ENCODE data around the gene CNGA1.
"Not testable (repeated sequence)": the region's sequence is repeated elsewhere in the genome, so short reads cannot be mapped to it uniquely, and the experiment has no call there.

The CNGA1 gene

DNA sequence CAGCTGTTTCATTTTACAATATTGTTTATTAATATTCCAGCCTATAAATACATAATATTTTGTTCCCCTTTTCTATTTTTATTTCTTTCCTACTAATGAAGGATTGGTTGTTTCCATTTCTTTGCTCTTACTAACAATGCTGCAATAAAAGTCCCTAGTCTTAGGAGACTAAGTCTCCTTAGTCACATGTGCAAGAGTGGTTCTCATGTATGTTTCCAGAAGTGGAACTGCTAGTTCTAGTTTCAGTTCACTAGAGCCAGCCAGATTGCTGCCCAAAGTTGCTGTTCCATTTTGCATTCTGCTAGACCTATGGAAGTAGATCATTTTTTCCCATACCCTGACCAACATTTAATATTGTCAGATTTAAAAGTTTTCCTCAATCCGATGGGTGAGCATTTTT lies 44.3 kb downstream of the CNGA1 start:
- FAIRE-seq, result no peak
- TF ChIP-seq POLR2A (IDR thresholded peaks at IDR 0.05; ENCODE audit: low read depth, low read length), result no peak
- DNase-seq (ENCODE audit: insufficient read length, low spot score), result no peak

DNA sequence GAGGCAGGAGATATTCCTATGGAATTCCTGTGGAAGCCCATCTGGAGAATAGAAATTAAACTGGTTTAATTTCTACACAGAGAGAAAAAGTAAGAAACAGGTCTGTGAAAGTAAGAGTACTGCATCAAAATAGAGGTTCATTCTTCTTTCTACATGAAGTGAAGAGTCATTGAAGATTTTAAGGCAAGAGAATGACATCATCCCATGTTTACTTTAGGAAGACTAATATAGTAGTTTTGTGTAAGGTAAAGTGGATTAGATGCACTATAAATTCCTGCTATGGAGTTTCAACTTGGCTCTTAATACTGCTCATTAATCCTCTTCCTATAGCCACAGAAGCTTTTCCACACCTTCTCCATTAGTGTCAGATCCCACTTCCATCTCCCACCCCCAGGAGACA lies 47.6 kb downstream of the CNGA1 start:
- FAIRE-seq (no peak), DNase-seq (ENCODE audit: insufficient read length, low spot score) (no peak)
- no peak for TF ChIP-seq POLR2A (IDR thresholded peaks at IDR 0.05; ENCODE audit: low read depth, low read length)

DNA sequence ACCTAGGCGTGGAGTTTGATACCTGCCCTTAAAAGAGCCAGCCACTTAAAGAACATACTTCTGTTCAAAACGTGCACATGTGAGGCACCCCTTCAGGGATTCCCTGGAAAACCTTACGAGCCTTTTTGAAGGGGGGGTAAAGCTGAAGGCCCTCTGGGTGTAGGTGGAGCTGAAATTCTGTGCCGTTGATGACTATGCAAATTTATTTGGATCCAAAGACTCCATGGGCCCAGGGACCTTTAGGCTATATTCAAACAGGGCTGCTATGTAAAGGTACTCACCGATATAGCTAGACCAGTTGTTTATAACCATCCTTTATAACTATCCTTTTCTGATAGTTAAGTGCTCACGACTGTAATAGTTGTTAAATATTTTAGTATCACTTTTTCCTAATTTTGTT lies 61.8 kb downstream of the CNGA1 start:
- DNase-seq (ENCODE audit: insufficient read length, low spot score), result no peak
- no peak for FAIRE-seq
- no peak for TF ChIP-seq POLR2A (IDR thresholded peaks at IDR 0.05; ENCODE audit: low read depth, low read length)

- DNase-seq (ENCODE audit: insufficient read length, low spot score), result no peak
- TF ChIP-seq POLR2A (IDR thresholded peaks at IDR 0.05; ENCODE audit: low read depth, low read length), result no peak
- no peak for FAIRE-seq
Measured at GRCh38 chr4:47954245-47954644, 62.2 kb downstream of the CNGA1 start.

GRCh38 chr4:47945930-47946726 lies 70.4 kb downstream of the CNGA1 start:
- DNase-seq (ENCODE audit: insufficient read length, low spot score), result no peak
- FAIRE-seq, result no peak
- no peak for TF ChIP-seq POLR2A (IDR thresholded peaks at IDR 0.05; ENCODE audit: low read depth, low read length)

- no peak for TF ChIP-seq POLR2A (IDR thresholded peaks at IDR 0.05; ENCODE audit: low read depth, low read length)
- FAIRE-seq (no peak), DNase-seq (ENCODE audit: insufficient read length, low spot score) (no peak)
Measured at GRCh38 chr4:47942081-47942819, 74.2 kb downstream of the CNGA1 start.

DNA sequence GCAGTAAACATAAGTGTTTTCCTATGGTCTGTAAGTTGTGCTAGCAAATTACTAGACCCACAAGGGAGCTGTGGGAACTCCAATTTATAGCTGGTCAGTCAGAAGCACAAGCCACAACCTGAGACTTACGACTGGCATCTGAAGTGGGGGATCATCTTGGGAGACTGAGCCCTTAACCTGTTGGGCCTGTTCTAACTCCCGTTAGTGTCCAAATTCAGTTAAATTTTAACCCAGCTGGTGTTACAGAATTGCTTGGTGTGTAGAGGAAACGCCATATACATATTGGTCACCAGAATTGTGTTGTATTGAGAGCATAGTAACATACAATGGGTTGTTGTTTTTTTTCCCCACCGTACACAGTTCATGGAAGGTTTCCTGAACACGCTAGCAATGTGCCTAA lies 77.0 kb downstream of the CNGA1 start:
- DNase-seq (ENCODE audit: insufficient read length, low spot score), result no peak
- FAIRE-seq, result no peak
- TF ChIP-seq POLR2A (IDR thresholded peaks at IDR 0.05; ENCODE audit: low read depth, low read length), result no peak

DNA sequence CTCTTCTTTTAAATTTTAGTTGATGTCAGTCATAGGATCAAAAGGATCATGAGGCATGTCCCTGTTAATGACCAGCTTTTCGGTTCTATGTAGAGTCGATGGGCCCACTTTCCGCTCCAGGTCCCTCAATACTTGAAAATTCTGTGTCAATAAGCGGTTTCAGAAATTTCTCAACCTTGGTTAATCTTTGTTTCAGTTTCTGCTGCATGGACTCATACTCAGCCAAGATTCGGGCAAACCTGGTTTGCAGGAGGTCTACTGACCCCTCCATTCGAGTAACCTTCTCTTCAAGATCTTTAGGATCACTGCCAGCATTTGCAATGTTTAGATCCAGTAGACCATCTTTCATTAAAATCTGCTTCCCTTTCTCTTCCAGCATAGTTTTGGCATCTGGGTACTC lies 80.1 kb downstream of the CNGA1 start:
- FAIRE-seq, result no peak
- no peak for TF ChIP-seq POLR2A (IDR thresholded peaks at IDR 0.05; ENCODE audit: low read depth, low read length)
- no peak for DNase-seq (ENCODE audit: insufficient read length, low spot score)

DNA sequence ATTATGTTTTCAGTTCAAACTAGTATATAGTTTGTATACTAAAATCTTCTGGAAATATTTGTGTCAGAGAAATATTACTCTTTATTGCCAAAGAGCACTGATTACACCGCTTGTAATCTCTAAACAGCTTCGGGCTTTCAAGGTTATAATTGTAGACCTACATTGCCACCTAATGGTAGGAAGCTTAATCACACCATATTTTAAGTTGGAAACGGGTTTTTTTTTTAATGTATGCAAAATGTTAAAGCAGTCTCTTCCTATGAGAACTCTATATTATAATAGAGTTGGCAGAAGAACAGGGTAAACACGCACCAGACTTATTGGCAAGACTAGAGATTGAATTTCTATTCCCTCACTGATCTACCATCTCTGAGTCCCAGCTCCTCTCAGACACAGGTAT lies 82.6 kb downstream of the CNGA1 start:
- DNase-seq (ENCODE audit: insufficient read length, low spot score) (no peak), FAIRE-seq (no peak)
- no peak for TF ChIP-seq POLR2A (IDR thresholded peaks at IDR 0.05; ENCODE audit: low read depth, low read length)

- no peak for DNase-seq (ENCODE audit: insufficient read length, low spot score)
- TF ChIP-seq POLR2A (IDR thresholded peaks at IDR 0.05; ENCODE audit: low read depth, low read length), result no peak
- FAIRE-seq, result no peak
Measured at GRCh38 chr4:47930971-47931804, 85.3 kb downstream of the CNGA1 start.

DNA sequence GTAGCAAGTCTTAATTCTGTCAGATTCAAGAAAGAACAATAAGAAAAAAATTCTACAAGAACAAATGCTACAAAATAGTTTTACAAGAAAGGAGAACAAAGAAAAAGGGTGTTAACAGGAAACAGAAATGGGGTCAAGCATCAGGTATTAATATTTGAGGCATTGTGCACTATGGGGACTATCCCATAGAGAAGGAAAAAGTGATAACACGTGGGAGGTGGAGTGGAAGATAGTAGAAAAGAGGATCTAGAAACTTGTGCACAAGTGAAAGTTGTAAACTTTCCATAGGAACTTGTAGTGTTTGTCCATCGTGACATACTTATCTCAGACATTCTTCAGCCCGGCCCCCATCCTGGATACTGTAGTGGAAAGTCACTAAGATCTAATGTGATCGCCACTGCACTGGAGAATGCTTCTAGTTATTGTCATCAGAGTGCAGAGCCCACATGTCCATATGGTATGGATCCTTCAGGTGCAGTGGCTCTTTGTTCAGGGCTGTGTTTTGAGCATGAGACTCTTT lies 86.7 kb downstream of the CNGA1 start:
- DNase-seq (ENCODE audit: insufficient read length, low spot score) (no peak), FAIRE-seq (no peak)
- no peak for TF ChIP-seq POLR2A (IDR thresholded peaks at IDR 0.05; ENCODE audit: low read depth, low read length)

GRCh38 chr4:47926667-47927258 lies 89.7 kb downstream of the CNGA1 start:
- DNase-seq (ENCODE audit: insufficient read length, low spot score) (no peak), FAIRE-seq (peak; percentile 61)
- no peak for TF ChIP-seq POLR2A (IDR thresholded peaks at IDR 0.05; ENCODE audit: low read depth, low read length)

DNA sequence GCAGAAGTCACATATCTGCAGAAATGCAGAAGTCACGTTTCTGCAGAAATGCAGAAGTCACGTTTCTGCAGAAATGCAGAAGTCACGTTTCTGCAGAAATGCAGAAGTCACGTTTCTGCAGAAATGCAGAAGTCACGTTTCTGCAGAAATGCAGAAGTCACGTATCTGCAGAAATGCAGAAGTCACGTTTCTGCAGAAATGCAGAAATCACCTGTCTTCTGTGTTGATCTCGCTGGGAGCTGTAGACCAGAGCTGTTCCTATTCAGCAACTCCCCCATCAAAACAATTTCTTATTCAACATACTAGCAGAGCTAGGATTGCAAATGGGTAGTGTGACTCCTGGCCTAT lies 93.2 kb downstream of the CNGA1 start:
- DNase-seq (ENCODE audit: insufficient read length, low spot score); FAIRE-seq: not testable (repeated sequence)

DNA sequence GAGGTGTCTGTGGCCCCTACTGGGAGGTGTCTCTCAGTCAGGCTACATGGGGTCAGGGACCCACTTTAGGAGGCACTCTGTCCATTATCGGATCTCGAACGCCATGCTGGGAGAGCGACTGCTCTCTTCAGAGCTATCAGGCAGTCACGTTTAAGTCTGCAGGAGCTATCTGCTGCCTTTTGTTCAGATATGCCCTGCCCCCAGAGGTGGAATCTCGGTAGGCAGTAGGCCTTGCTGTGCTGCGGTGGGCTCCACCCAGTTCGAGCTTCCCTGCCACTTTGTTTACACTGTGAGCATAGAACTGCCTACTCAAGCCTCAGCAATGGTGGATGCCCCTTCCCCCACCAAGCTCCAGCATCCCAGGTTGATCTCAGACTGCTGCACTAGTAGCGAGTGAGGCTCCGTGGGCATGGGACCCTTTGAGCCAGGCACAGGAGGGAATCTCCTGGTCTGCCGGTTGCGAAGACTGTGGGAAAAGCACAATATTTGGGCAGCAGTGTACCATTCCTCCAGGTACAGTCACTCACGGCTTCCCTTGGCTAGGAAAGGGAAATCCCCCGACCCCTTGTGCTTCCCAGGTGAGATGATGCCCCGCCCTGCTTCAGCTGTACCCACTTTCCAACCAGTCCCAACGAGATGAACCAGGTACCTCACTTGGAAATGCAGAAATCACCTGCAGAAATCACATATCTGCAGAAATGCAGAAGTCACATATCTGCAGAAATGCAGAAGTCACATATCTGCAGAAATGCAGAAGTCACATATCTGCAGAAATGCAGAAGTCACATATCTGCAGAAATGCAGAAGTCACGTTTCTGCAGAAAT lies 93.8 kb downstream of the CNGA1 start:
- not testable (repeated sequence) for FAIRE-seq

DNA sequence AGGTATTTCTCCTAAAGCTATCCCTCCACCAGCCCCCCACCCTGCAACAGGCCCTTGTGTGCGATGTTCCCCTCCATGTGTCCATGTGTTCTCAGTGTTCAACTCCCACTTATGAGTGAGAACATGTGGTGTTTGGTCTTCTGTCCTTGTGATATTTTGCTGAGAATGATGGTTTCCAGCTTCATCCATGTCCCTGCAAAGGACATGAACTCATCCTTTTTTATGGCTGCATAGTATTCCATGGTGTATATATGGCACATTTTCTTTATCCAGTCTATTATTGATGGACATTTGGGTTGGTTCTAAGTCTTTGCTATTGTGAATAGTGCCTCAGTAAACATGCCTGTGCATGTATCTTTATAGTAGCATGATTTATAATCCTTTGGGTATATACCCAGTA lies 99.3 kb downstream of the CNGA1 start:
- not testable (repeated sequence) for DNase-seq (ENCODE audit: insufficient read length, low spot score); FAIRE-seq

More for the DNA sequence above, 93.8 kb downstream of the CNGA1 start:
- not testable (repeated sequence) for DNase-seq (ENCODE audit: insufficient read length, low spot score)
